ENCODE data around the gene DYTN.
"Not testable (repeated sequence)": the region's sequence is repeated elsewhere in the genome, so short reads cannot be mapped to it uniquely, and the experiment has no call there.

Gene DYTN

GRCh38 chr2:206718296-206718695 is at the start of gene DYTN:
TSS of gene DYTN (minus strand) at chr2:206718396. CDS start at chr2:206718279, 117 bp downstream.
- DNase-seq: no peak

- no peak for DNase-seq
These were observed 48.1 kb upstream of the DYTN start for GRCh38 chr2:206766057-206766930.

- DNase-seq: peak; percentile 86 to 88
These were observed 47.3 kb upstream of the DYTN start, which contains the start of the genes FASTKD2 and MDH1B for GRCh38 chr2:206765242-206766056. TSS of gene FASTKD2 (plus strand) at chr2:206765606. CDS start at chr2:206766694, 1,088 bp downstream. TSS of gene MDH1B (minus strand) at chr2:206765328. CDS start at chr2:206765271, 57 bp downstream.

- DNase-seq: no peak
These were observed 46.6 kb upstream of the DYTN start for GRCh38 chr2:206764673-206765241.

- DNase-seq: no peak
These were observed 38.6 kb upstream of the DYTN start for GRCh38 chr2:206756816-206757215.

- DNase-seq: no peak
These were observed 22.6 kb upstream of the DYTN start for GRCh38 chr2:206740800-206741199.

GRCh38 chr2:206739271-206739670 is 21.1 kb upstream of the DYTN start:
- DNase-seq: no peak

GRCh38 chr2:206736935-206737334 is 18.7 kb upstream of the DYTN start:
- no peak for DNase-seq

- no peak for DNase-seq
These were observed 15.1 kb upstream of the DYTN start for GRCh38 chr2:206733341-206733740.

- no peak for DNase-seq
These were observed 10.3 kb upstream of the DYTN start for GRCh38 chr2:206728277-206729199.

GRCh38 chr2:206727287-206727686 is 9.1 kb upstream of the DYTN start:
- no peak for DNase-seq

- DNase-seq: no peak
These were observed 5.1 kb upstream of the DYTN start for GRCh38 chr2:206723288-206723687.

GRCh38 chr2:206721256-206721920 is 3.2 kb upstream of the DYTN start:
- no peak for DNase-seq

GRCh38 chr2:206716623-206717022 is 1.6 kb downstream of the DYTN start:
- DNase-seq: no peak

- DNase-seq: not testable (repeated sequence)
These were observed 3.0 kb downstream of the DYTN start for GRCh38 chr2:206715183-206715582.

GRCh38 chr2:206713746-206714145 is 4.5 kb downstream of the DYTN start:
- DNase-seq: no peak

- DNase-seq: no peak
These were observed 9.9 kb downstream of the DYTN start for GRCh38 chr2:206708286-206708685.

GRCh38 chr2:206707164-206707701 is 11.0 kb downstream of the DYTN start:
- DNase-seq: no peak

- no peak for DNase-seq
These were observed 16.1 kb downstream of the DYTN start for GRCh38 chr2:206701952-206702605.

- DNase-seq: peak in 1 of 2 donors; percentile 4
These were observed 18.0 kb downstream of the DYTN start for GRCh38 chr2:206700156-206700555.

- no peak for DNase-seq
These were observed 19.4 kb downstream of the DYTN start for GRCh38 chr2:206698811-206699210.

All from stimulated activated CD4-positive, alpha-beta T cell treated with anti-CD3 and anti-CD28 coated beads, Interleukin-2, amount 100 ng/mL, for 24 hours (primary cell).